Peyer's patch (tissue), 4 donors: ENCODE results near the gene TRPV4.

ENCODE experiments used
- POLR2A ChIP-seq, 2 donors: fragments of 450-650 bp; IDR thresholded peaks; one replicate each; pipeline ENCODE4 v1.5.1; 2017; ENCODE audit warnings: antibody characterized with exemption in 2 of 2, mild to moderate bottlenecking in 2 of 2, moderate library complexity in 2 of 2
- TF ChIP-seq, protein P1 (sequence below), 6 experiments: fragments of 450-650 bp in 4 of 6; fragments of 200-600 bp in 2 of 6; sonication (generic) in 1 of 6; IDR thresholded peaks; one replicate each; pipeline ENCODE4 v1.5.1; 2017 to 2019; ENCODE audit warnings: antibody characterized with exemption in 6 of 6, mild to moderate bottlenecking in 3 of 6, moderate library complexity in 1 of 6

DNA sequence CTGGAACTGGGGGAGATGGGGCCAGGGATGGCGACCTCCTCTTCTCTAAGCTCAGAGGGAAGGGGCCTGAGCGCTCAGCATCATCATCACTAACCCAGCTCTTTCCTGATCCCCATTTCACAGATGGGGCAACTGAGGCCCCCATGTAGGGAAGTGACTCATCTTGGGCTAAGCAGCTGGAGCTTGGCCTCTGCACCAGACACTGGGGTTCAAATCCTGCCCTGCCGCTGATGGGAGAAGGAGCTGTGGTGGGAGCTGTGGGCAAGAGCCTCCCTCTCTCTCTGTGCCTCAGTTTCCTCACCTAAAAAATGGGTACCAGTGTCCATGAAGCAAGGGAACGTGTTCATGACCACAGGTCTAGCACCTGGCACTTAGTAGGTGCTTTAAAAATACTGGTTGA is 2.6 kb upstream of the TRPV4 start:
- TF ChIP-seq, protein P1, sequence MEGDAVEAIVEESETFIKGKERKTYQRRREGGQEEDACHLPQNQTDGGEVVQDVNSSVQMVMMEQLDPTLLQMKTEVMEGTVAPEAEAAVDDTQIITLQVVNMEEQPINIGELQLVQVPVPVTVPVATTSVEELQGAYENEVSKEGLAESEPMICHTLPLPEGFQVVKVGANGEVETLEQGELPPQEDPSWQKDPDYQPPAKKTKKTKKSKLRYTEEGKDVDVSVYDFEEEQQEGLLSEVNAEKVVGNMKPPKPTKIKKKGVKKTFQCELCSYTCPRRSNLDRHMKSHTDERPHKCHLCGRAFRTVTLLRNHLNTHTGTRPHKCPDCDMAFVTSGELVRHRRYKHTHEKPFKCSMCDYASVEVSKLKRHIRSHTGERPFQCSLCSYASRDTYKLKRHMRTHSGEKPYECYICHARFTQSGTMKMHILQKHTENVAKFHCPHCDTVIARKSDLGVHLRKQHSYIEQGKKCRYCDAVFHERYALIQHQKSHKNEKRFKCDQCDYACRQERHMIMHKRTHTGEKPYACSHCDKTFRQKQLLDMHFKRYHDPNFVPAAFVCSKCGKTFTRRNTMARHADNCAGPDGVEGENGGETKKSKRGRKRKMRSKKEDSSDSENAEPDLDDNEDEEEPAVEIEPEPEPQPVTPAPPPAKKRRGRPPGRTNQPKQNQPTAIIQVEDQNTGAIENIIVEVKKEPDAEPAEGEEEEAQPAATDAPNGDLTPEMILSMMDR (IDR thresholded peaks at IDR 0.05), result no peak
- TF ChIP-seq POLR2A (IDR thresholded peaks at IDR 0.05), result no peak
